Body of pancreas (tissue), 4 donors: ENCODE data around the gene CEP112. TPM values are rescaled to one million over a fixed set of nuclear protein-coding genes. Genes with fewer than 3 reads are reported as not detected.

Experiments
- ATAC-seq: fragments of 150-250 bp; one replicate; pipeline ENCODE4 v1.9.1; 2016
- DNase-seq, 4 donors: peaks; one replicate each; pipeline ENCODE4 v3.0.0-alpha.2; 2019
- H3K27ac ChIP-seq, 4 donors: fragments of 200-600 bp; sonication (generic); 1 replicate in 3 of 4; 2 replicates in 1 of 4; pipeline versions ENCODE4 v1.5.1 to v1.6.1; 2016 to 2019; ENCODE audit warnings: mild to moderate bottlenecking in 1 of 4, mixed read lengths in 1 of 4, moderate library complexity in 1 of 4
- H3K27me3 ChIP-seq, 2 donors: fragments of 200-600 bp; sonication (generic); one replicate each; pipeline ENCODE4 v1.6.0; 2016; ENCODE audit warnings: mild to moderate bottlenecking in 1 of 2
- H3K36me3 ChIP-seq, 2 donors: fragments of 200-600 bp; sonication (generic); replicated peaks in 1 of 2; 2 replicates each; pipeline ENCODE4 v1.5.1; 2016; ENCODE audit warnings: low read depth in 2 of 2; ENCODE audit not compliant: insufficient read depth in 1 of 2
- H3K4me1 ChIP-seq: fragments of 200-600 bp; sonication (generic); one replicate; pipeline ENCODE4 v1.6.0; 2016
- H3K4me3 ChIP-seq, 2 donors: fragments of 200-600 bp; sonication (generic); 1 replicate in 1 of 2; 2 replicates in 1 of 2; pipeline ENCODE4 v1.5.1; 2016 to 2019
- H3K9me3 ChIP-seq, 3 donors: fragments of 200-600 bp; sonication (generic); 1 replicate in 2 of 3; 2 replicates in 1 of 3; pipeline ENCODE4 v1.5.1; 2016
- CTCF ChIP-seq, 7 experiments: fragments of 450-650 bp in 4 of 7; fragments of 200-600 bp in 3 of 7; sonication (generic) in 3 of 7; IDR thresholded peaks; one replicate each; pipeline ENCODE4 v1.5.1; 2016 to 2019; ENCODE audit warnings: antibody characterized with exemption in 7 of 7
- POLR2A ChIP-seq, 3 donors: fragments of 450-650 bp; IDR thresholded peaks; one replicate each; pipeline ENCODE4 v1.6.1; 2016; ENCODE audit warnings: antibody characterized with exemption in 3 of 3, mild to moderate bottlenecking in 2 of 3
- WGBS, 2 donors: methylation state at CpG; one replicate each; pipeline ENCODE4 v1.1.5; 2017; 5-methylcytosine and 5-hydroxymethylcytosine counted together
- intact Hi-C: fragments of 100-400 bp; cut with DNase I; formaldehyde crosslinking; loops from one replicate; pipeline ENCODE4 v1.15.1; 2023
- total RNA-seq, 2 donors: library from RNA; depleted of rRNA; stranded (reverse); fragments of >200 nt; gene quantifications; one replicate each; pipeline ENCODE4 v1.1.0, GENCODE V29; 2016

CEP112 gene
- total RNA-seq, 2 donors from 2014 or later, result 5.2 to 10.2 TPM

- WGBS, 2 donors, result 68 to 73% methylated on average over 3 of the region's 3 CpGs
- H3K4me1 ChIP-seq, result no peaks in the 10 kb centered on the region
- H3K36me3 ChIP-seq, result no peaks in the 10 kb centered on the region
- peaks cover 0 to 10% (median 0%) of the 10 kb centered on the region in 3 donors for H3K9me3 ChIP-seq
- no peaks in the 10 kb centered on the region for H3K27me3 ChIP-seq
- ATAC-seq, result no peak
- no peak overlapping the region for H3K4me3 ChIP-seq
- intact Hi-C loops, result no loop called here
- no peak overlapping the region for H3K27ac ChIP-seq
- TF ChIP-seq CTCF (IDR thresholded peaks at IDR 0.05) (no peak), POLR2A (IDR thresholded peaks at IDR 0.05) (no peak)
- DNase-seq, result peak in 1 of 4 donors; percentile 16
Observed at GRCh38 chr17:65797809-65798208, 394.1 kb downstream of the CEP112 start.

- 92 to 100% methylated on average over 1 of the region's 1 CpG for WGBS, 2 donors
- Histone ChIP-seq H3K4me3 (no peak overlapping the region), H3K4me1 (no peaks in the 10 kb centered on the region), H3K36me3 (no peaks in the 10 kb centered on the region), H3K27me3 (no peaks in the 10 kb centered on the region), H3K9me3 (peaks cover 0 to 6% (median 0%) of the 10 kb centered on the region in 3 donors), H3K27ac (no peak overlapping the region)
- TF ChIP-seq POLR2A (IDR thresholded peaks at IDR 0.05), result no peak
- no peak for TF ChIP-seq CTCF (IDR thresholded peaks at IDR 0.05)
- DNase-seq, result no peak
- intact Hi-C loops, result no loop called here
- ATAC-seq, result no peak
Observed at GRCh38 chr17:65797101-65797500, 394.8 kb downstream of the CEP112 start.

- Histone ChIP-seq H3K27me3 (no peaks in the 10 kb centered on the region), H3K9me3 (no peaks in the 10 kb centered on the region), H3K4me1 (no peaks in the 10 kb centered on the region), H3K36me3 (no peaks in the 10 kb centered on the region), H3K4me3 (no peak overlapping the region), H3K27ac (no peak overlapping the region)
- DNase-seq, result peak in 3 of 4 donors; percentile 11 to 16 (median 15)
- WGBS, 2 donors, result 39 to 53% methylated on average over 5 of the region's 5 CpGs
- intact Hi-C loops, result no loop called here
- TF ChIP-seq POLR2A (IDR thresholded peaks at IDR 0.05), result no peak
- TF ChIP-seq CTCF (IDR thresholded peaks at IDR 0.05), result peak; percentile 16 to 63 (median 41)
- no peak for ATAC-seq
Observed at GRCh38 chr17:65794572-65794971, 397.4 kb downstream of the CEP112 start.

GRCh38 chr17:65790241-65790640, 401.7 kb downstream of the CEP112 start:
- whole genome bisulfite sequencing, 2 donors, result 79 to 84% methylated on average over 4 of the region's 4 CpGs
- intact Hi-C loops, result no loop called here
- DNase-seq, result no peak
- H3K4me1 ChIP-seq, result peaks cover 5% of the 10 kb centered on the region
- TF ChIP-seq CTCF (IDR thresholded peaks at IDR 0.05) (no peak), POLR2A (IDR thresholded peaks at IDR 0.05) (no peak)
- no peak overlapping the region for H3K4me3 ChIP-seq
- no peaks in the 10 kb centered on the region for H3K9me3 ChIP-seq
- no peak for ATAC-seq
- H3K36me3 ChIP-seq, result no peaks in the 10 kb centered on the region
- H3K27me3 ChIP-seq, result no peaks in the 10 kb centered on the region
- H3K27ac ChIP-seq, result no peak overlapping the region

- WGBS, 2 donors, result 93% methylated on average over 1 of the region's 1 CpG
Observed at GRCh38 chr17:65787503-65787902, 404.4 kb downstream of the CEP112 start.

More at GRCh38 chr17:65787503-65787902, 404.4 kb downstream of the CEP112 start:
- Histone ChIP-seq H3K27ac (no peak overlapping the region), H3K4me3 (no peak overlapping the region), H3K9me3 (no peaks in the 10 kb centered on the region), H3K27me3 (no peaks in the 10 kb centered on the region), H3K36me3 (no peaks in the 10 kb centered on the region), H3K4me1 (peaks cover 15% of the 10 kb centered on the region)
- ATAC-seq (no peak), DNase-seq (no peak)
- TF ChIP-seq POLR2A (IDR thresholded peaks at IDR 0.05) (no peak), CTCF (IDR thresholded peaks at IDR 0.05) (no peak)
- intact Hi-C loops, result no loop called here
